ENCODE results near the gene VWA5B1.

DNA sequence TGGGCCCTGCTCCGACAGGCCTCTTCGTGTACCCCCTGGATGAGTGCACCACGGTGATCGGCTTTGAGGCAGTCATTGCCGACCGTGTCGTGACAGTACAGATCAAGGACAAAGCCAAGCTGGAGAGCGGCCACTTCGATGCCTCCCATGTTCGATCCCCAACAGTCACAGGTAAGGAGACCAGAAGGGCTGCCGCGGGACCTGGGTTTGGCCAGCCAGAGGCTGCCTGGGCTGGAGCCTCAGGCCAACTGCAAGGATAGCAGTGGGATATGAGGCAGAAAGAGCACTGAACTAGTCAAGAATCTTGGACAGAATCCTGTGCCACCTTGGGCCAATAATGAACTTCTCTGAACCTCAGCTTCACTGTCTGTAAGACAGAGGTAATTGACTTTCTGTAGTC is 22.1 kb downstream of the VWA5B1 start:
- TF ChIP-seq, protein P1, sequence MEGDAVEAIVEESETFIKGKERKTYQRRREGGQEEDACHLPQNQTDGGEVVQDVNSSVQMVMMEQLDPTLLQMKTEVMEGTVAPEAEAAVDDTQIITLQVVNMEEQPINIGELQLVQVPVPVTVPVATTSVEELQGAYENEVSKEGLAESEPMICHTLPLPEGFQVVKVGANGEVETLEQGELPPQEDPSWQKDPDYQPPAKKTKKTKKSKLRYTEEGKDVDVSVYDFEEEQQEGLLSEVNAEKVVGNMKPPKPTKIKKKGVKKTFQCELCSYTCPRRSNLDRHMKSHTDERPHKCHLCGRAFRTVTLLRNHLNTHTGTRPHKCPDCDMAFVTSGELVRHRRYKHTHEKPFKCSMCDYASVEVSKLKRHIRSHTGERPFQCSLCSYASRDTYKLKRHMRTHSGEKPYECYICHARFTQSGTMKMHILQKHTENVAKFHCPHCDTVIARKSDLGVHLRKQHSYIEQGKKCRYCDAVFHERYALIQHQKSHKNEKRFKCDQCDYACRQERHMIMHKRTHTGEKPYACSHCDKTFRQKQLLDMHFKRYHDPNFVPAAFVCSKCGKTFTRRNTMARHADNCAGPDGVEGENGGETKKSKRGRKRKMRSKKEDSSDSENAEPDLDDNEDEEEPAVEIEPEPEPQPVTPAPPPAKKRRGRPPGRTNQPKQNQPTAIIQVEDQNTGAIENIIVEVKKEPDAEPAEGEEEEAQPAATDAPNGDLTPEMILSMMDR (conservative IDR thresholded peaks at IDR 0.05; ENCODE audit: low read depth, low read length), result no peak
- TF ChIP-seq POLR2A (IDR thresholded peaks at IDR 0.05; ENCODE audit: low read depth, low read length) (no peak), BHLHE40 (IDR thresholded peaks at IDR 0.05; ENCODE audit: low read depth, low read length) (no peak), CEBPB (IDR thresholded peaks at IDR 0.05; ENCODE audit: low read depth, low read length) (no peak), MXI1 (IDR thresholded peaks at IDR 0.05; ENCODE audit: borderline replicate concordance, low read depth, low read length) (no peak), SMC3 (IDR thresholded peaks at IDR 0.05; ENCODE audit: low read depth, low read length) (no peak), MAFK (IDR thresholded peaks at IDR 0.05; ENCODE audit: low read depth, low read length) (no peak), RCOR1 (IDR thresholded peaks at IDR 0.05; ENCODE audit: insufficient replicate concordance, low read length) (no peak), RFX5 (IDR thresholded peaks at IDR 0.05; ENCODE audit: low read depth, low read length) (no peak)

All from IMR-90 (cell line).